ENCODE data around the gene ELMO3.

- TF ChIP-seq CTCF (IDR thresholded peaks at IDR 0.05), result no peak
- no peak for TF ChIP-seq POLR2A (IDR thresholded peaks at IDR 0.05)
Observed at GRCh38 chr16:67245674-67246080, 46.7 kb downstream of the ELMO3 start.
